OCI-LY1 (cell line): Measurements from ENCODE around the gene PACRG.

ENCODE experiments used
- CTCF ChIP-seq: fragments of 200-600 bp; sonication (generic), shearing (Covaris generic); IDR thresholded peaks from 2 replicates; pipeline ENCODE4 v1.5.1; 2017; ENCODE audit warnings: mild to moderate bottlenecking, antibody characterized with exemption, low read length, moderate library complexity, mixed read lengths
- EZH2 ChIP-seq: fragments of 200-600 bp; sonication (generic), shearing (Covaris generic); IDR thresholded peaks from 2 replicates; pipeline ENCODE4 v1.8.0; 2017; ENCODE audit warnings: borderline replicate concordance, mixed run types, mild to moderate bottlenecking, antibody characterized with exemption, low read length, moderate library complexity, mixed read lengths

- no peak for TF ChIP-seq CTCF
- no peak for TF ChIP-seq EZH2
Measured at GRCh38 chr6:163175301-163175700, 447.5 kb downstream of the PACRG start.
